ENCODE data around the gene SLC38A6. TPM values are rescaled to one million over a fixed set of nuclear protein-coding genes. Genes with fewer than 3 reads are reported as not detected.

The SLC38A6 gene
- total and polyA plus RNA-seq, 12 donors = 12.5 to 53.9 (median 25.3) TPM

GRCh38 chr14:60981633-60982455, 799 bp downstream of the SLC38A6 start:
- DNase-seq = peak in 3 of 7 donors; percentile 12 to 23 (median 15)
- Histone ChIP-seq H3K27ac (peak overlapping the region in 4 of 5 donors; percentile 50 to 90 (median 79)), H3K4me1 (replicated peaks in 1 of 2) (peaks cover 0 to 42% of the 10 kb centered on the region in 2 donors), H3K4me3 (peak overlapping the region; percentile 13 to 89 (median 76)), H3K27me3 (no peaks in the 10 kb centered on the region), H3K9me3 (replicated peaks in 1 of 3) (no peaks in the 10 kb centered on the region), H3K36me3 (replicated peaks in 1 of 2) (peaks cover 0 to 7% of the 10 kb centered on the region in 2 donors)
- whole genome bisulfite sequencing, 4 donors = 11 to 13% (median 12%) methylated on average over 12 of the region's 12 CpGs
- intact Hi-C loops (cut with DNase I) = loop anchor here in 1 of 2 donors (5.0 kb wide), 1 partner anchor 250 kb away; the partner anchor contains the start of gene MNAT1
- no peak for TF ChIP-seq POLR2A (IDR thresholded peaks at IDR 0.05)

- Histone ChIP-seq H3K27me3 (no peaks in the 10 kb centered on the region), H3K4me1 (replicated peaks in 1 of 2) (peaks cover 0 to 29% of the 10 kb centered on the region in 2 donors), H3K27ac (no peak overlapping the region), H3K9me3 (replicated peaks in 1 of 3) (no peaks in the 10 kb centered on the region), H3K36me3 (replicated peaks in 1 of 2) (peaks cover 0 to 14% of the 10 kb centered on the region in 2 donors), H3K4me3 (no peak overlapping the region)
- intact Hi-C loops (cut with DNase I) = loop anchor here in 1 of 2 donors (5.0 kb wide), 1 partner anchor 252 kb away; the partner anchor contains the start of gene MNAT1
- DNase-seq = no peak
- WGBS, 4 donors = 87 to 93% (median 88%) methylated on average over 1 of the region's 1 CpG
- TF ChIP-seq POLR2A (IDR thresholded peaks at IDR 0.05) = no peak
- no peak for TF ChIP-seq CTCF (IDR thresholded peaks at IDR 0.05)
These were observed 3.2 kb downstream of the SLC38A6 start for GRCh38 chr14:60984196-60984595.

GRCh38 chr14:60986500-60986899, 5.5 kb downstream of the SLC38A6 start:
- Histone ChIP-seq H3K9me3 (replicated peaks in 1 of 3) (no peaks in the 10 kb centered on the region), H3K36me3 (replicated peaks in 1 of 2) (peaks cover 0 to 14% of the 10 kb centered on the region in 2 donors), H3K27ac (no peak overlapping the region), H3K4me1 (replicated peaks in 1 of 2) (peaks cover 0 to 20% of the 10 kb centered on the region in 2 donors), H3K27me3 (no peaks in the 10 kb centered on the region), H3K4me3 (no peak overlapping the region)
- intact Hi-C loops (cut with DNase I) = no loop called here
- no peak for TF ChIP-seq CTCF (IDR thresholded peaks at IDR 0.05)
- no peak for TF ChIP-seq POLR2A (IDR thresholded peaks at IDR 0.05)
- DNase-seq = no peak
- 95 to 98% (median 96%) methylated on average over 2 of the region's 2 CpGs for WGBS, 4 donors

DNA sequence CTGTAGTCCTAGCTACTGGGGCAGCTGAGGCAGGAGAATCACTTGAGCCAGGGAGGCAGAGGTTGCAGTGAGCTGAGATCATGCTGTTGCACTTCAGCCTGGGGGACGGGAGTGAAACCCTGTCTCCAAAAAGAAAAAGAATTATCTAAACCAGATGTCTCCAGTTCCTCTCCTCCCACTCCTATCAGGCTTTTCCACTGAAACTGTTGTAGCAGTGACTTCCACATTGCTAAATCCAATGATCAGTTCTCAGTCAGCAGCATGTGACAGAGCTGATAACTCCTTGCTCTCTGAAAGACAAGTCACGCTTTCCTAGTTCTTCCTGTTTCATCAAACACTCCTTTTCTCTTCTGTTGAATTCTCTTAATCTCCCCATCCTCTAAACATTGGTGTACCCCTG, 8.6 kb downstream of the SLC38A6 start:
- peak in 1 of 7 donors; percentile 2 for DNase-seq
- H3K4me3 ChIP-seq = no peak overlapping the region
- no peaks in the 10 kb centered on the region for H3K4me1 ChIP-seq (replicated peaks in 1 of 2)
- TF ChIP-seq CTCF (IDR thresholded peaks at IDR 0.05) (no peak), POLR2A (IDR thresholded peaks at IDR 0.05) (no peak)
- peaks cover 0 to 14% of the 10 kb centered on the region in 2 donors for H3K36me3 ChIP-seq (replicated peaks in 1 of 2)
- intact Hi-C loops (cut with DNase I) = no loop called here
- no peak overlapping the region for H3K27ac ChIP-seq
- no peaks in the 10 kb centered on the region for H3K9me3 ChIP-seq (replicated peaks in 1 of 3)
- no peaks in the 10 kb centered on the region for H3K27me3 ChIP-seq
- WGBS, 4 donors = 72 to 90% (median 80%) methylated on average over 2 of the region's 2 CpGs
